K562 (cell line): ENCODE measurements around the gene APOM. TPM values are rescaled to one million over a fixed set of nuclear protein-coding genes. Genes with fewer than 3 reads are reported as not detected.
A peak's percentile ranks its signal among the peaks of the same experiment; 100 is the strongest.

Experiments used
- CTCF ChIP-seq, 3 experiments: IDR thresholded peaks in 2 of 3; conservative IDR thresholded peaks in 1 of 3; 2 replicates each; pipeline ENCODE4 v1.5.1; 2011 to 2012; ENCODE audit warnings: low read length in 3 of 3, mild to moderate bottlenecking in 3 of 3, control low read depth in 2 of 3, improper control_type of control experiment in 1 of 3, inconsistent platforms in 1 of 3, low read depth in 1 of 3, mixed read lengths in 1 of 3, moderate library complexity in 1 of 3; ENCODE audit not compliant: insufficient read depth in 2 of 3
- DACH1 ChIP-seq: fragments of 450-650 bp; IDR thresholded peaks from 2 replicates; pipeline ENCODE4 v1.6.1; 2018; ENCODE audit not compliant: partially characterized antibody
- GABPB2 ChIP-seq: fragments of 250-450 bp; sonication (Bioruptor Pico); conservative IDR thresholded peaks from 2 replicates; pipeline ENCODE4 v1.5.1; 2021; ENCODE audit warnings: mild to moderate bottlenecking
- HCFC1 ChIP-seq: IDR thresholded peaks from 2 replicates; pipeline ENCODE4 v1.6.1; 2012; ENCODE audit warnings: low read depth, low read length, improper control_type of control experiment
- ID3 ChIP-seq, 2 experiments: fragments of 250-450 bp in 1 of 2; fragments of 450-650 bp in 1 of 2; sonication (Bioruptor Pico) in 1 of 2; IDR thresholded peaks; 2 replicates each; pipeline versions ENCODE4 v1.6.1 to v1.8.0; 2016 to 2021; ENCODE audit warnings: mild to moderate bottlenecking in 2 of 2, moderate library complexity in 2 of 2, missing compliant biosample characterization in 1 of 2, missing genetic modification characterization in 1 of 2
- KDM4B ChIP-seq, 2 experiments: fragments of 450-650 bp in 1 of 2; sonication (generic) in 1 of 2; IDR thresholded peaks; 2 replicates each; pipeline ENCODE4 v1.6.1; 2016 to 2017; ENCODE audit warnings: borderline replicate concordance in 2 of 2, antibody characterized with exemption in 1 of 2, low read depth in 1 of 2, mild to moderate bottlenecking in 1 of 2
- MCM5 ChIP-seq: fragments of 450-650 bp; IDR thresholded peaks from 2 replicates; pipeline ENCODE4 v1.6.1; 2016; ENCODE audit warnings: low read depth
- NCOR1 ChIP-seq: fragments of 450-650 bp; IDR thresholded peaks from 2 replicates; pipeline ENCODE4 v1.6.1; 2016; ENCODE audit warnings: mild to moderate bottlenecking, moderate library complexity
- TAF7 ChIP-seq: fragments of 450-650 bp; IDR thresholded peaks from 2 replicates; pipeline ENCODE4 v1.6.1; 2016; ENCODE audit warnings: missing genetic modification characterization, missing compliant biosample characterization
- ZBED1 ChIP-seq: IDR thresholded peaks from 2 replicates; pipeline ENCODE4 v1.6.1; 2014
- ZBTB40 ChIP-seq, 2 experiments: fragments of 450-650 bp in 1 of 2; sonication (generic) in 1 of 2; formaldehyde crosslinking in 1 of 2; IDR thresholded peaks; 2 replicates each; pipeline versions ENCODE4 v1.7.1 to v1.9.0; 2016 to 2022; ENCODE audit warnings: inconsistent platforms in 1 of 2, mild to moderate bottlenecking in 1 of 2, missing genetic modification reagents in 1 of 2
- ZNF586 ChIP-seq: fragments of 450-650 bp; formaldehyde crosslinking; conservative IDR thresholded peaks from 2 replicates; pipeline ENCODE4 v1.4.0; 2020; ENCODE audit warnings: mild to moderate bottlenecking, moderate library complexity
- polyA plus RNA-seq, 8 experiments: library from polyadenylated mRNA; depleted of rRNA in 4 of 8; stranded (reverse) in 5 of 8; unstranded in 3 of 8; fragments of >200 nt; fragmentation: Nextera tagmentation in 2 of 8; fragmentation: Illumina TruSeq in 1 of 8; extraction: Ambion mirVana in 2 of 8; extraction: Trizol in 1 of 8; gene quantifications; 2 replicates each; pipeline versions ENCODE4 v1.2.1 to v1.2.3, GENCODE V29; 2011 to 2014; ENCODE audit warnings: inconsistent platforms in 1 of 8, missing spikeins in 1 of 8
- total RNA-seq, 7 experiments: library from RNA; depleted of rRNA in 6 of 7; stranded (reverse); fragments of >200 nt in 6 of 7; fragmentation: Illumina TruSeq in 2 of 7; extraction: Trizol in 2 of 7; gene quantifications; 2 replicates each; pipeline versions ENCODE4 v1.2.1 to v1.2.3, GENCODE V29; 2011 to 2021; ENCODE audit warnings: low replicate concordance in 1 of 7
- TF ChIP-seq, protein P1 (sequence below): fragments of 450-650 bp; formaldehyde crosslinking; IDR thresholded peaks from 2 replicates; pipeline ENCODE4 v1.4.0; 2020; ENCODE audit warnings: mild to moderate bottlenecking, mixed read lengths

APOM gene
- total and polyA plus RNA-seq, 9 of the 15 experiments (the other 6 are each of a cell fraction or from before 2014, with no cell fraction given) = 5.7 to 24.3 (median 10.4) TPM

DNA sequence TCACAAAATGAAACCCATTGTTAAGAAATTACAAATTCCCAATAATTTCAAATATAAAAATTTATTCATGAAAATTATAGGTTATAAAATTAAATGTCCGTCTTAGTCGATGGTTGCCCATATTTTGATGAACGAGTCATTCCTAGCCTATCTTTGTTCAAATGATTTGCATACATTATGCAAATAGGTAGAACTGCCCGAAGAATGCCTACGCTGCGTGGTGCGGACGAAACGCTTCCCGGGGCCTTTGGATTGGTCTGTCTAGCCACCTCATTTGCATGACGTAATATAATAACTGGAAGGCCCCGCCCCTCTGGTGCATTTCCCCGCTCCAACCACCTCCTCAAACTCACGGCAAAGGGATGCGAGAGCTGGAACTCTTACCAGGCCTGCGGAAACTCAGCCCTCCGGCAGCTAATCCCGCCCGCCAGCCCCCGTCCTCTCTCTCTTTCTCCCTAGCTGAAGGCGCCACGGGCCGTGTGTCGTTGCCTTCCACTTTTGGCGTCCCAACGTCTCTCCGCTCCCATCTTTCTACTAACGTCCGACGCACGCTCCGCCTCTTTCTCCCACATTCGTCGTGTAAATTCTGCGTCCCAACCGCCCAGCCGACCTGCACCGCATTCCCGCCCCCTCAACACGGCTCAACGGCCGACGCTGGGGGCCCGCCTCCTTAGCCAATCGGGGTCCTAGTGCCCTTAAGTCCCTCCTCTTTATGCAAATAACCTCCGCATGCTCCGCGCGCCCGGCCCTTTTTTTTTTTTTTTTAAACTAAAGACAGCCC lies 35.7 kb upstream of the APOM start (continued):
- TF ChIP-seq ZBTB40 (IDR thresholded peaks at IDR 0.05) = no peak
- no peak for TF ChIP-seq ZBTB40 (CRISPR knock-in tag; IDR thresholded peaks at IDR 0.05)
- no peak for TF ChIP-seq DACH1
- TF ChIP-seq KDM4B (IDR thresholded peaks at IDR 0.05; ENCODE audit: borderline replicate concordance in 2 of 2, low read depth in 1 of 2) = 0 out of 4 replicates have a peak, but pooled peaks of 1 of the 2 experiments have one; percentile 1
- TF ChIP-seq CTCF (IDR thresholded peaks at IDR 0.05 in 2 of 3, conservative IDR thresholded peaks at IDR 0.05 in 1 of 3; ENCODE audit: insufficient read depth in 2 of 3, low read depth in 1 of 3, low read length in 3 of 3) = no peak; a peak in 1 of 6 replicates
- TF ChIP-seq MCM5 = no peak
- peak; percentile 91 for TF ChIP-seq TAF7 (tag)
- peak; percentile 39; the same call in 1 of the 2 replicates for TF ChIP-seq ZBED1
- TF ChIP-seq GABPB2 (CRISPR knock-in tag) = no peak; the same call in 1 of the 2 replicates
- no peak for TF ChIP-seq ID3 (CRISPR knock-in tag; IDR thresholded peaks at IDR 0.05)
- no peak for TF ChIP-seq ID3 (tag; IDR thresholded peaks at IDR 0.05)
- TF ChIP-seq HCFC1 = peak; percentile 77
- TF ChIP-seq, protein P1, sequence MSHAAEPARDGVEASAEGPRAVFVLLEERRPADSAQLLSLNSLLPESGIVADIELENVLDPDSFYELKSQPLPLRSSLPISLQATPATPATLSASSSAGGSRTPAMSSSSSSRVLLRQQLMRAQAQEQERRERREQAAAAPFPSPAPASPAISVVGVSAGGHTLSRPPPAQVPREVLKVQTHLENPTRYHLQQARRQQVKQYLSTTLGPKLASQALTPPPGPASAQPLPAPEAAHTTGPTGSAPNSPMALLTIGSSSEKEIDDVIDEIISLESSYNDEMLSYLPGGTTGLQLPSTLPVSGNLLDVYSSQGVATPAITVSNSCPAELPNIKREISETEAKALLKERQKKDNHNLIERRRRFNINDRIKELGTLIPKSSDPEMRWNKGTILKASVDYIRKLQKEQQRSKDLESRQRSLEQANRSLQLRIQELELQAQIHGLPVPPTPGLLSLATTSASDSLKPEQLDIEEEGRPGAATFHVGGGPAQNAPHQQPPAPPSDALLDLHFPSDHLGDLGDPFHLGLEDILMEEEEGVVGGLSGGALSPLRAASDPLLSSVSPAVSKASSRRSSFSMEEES = no peak
- no peak; the same call in 1 of the 2 replicates for TF ChIP-seq NCOR1
- TF ChIP-seq ZNF586 (CRISPR knock-in tag) = no peak
